NCI-H1436 (cell line): ENCODE results near the gene ATG3.
"Not testable (repeated sequence)": the region's sequence is repeated elsewhere in the genome, so short reads cannot be mapped to it uniquely, and the experiment has no call there.

Experiments used
- DNase-seq: peaks from one replicate; lab custom pipeline; 2025; lab: John Stamatoyannopoulos, UW

Gene ATG3

GRCh38 chr3:112560721-112561483 is 860 bp downstream of the ATG3 start:
- DNase-seq = peak; percentile 49

GRCh38 chr3:112560307-112560706 is 1.5 kb downstream of the ATG3 start:
- no peak for DNase-seq

- DNase-seq = no peak
These were observed 3.8 kb downstream of the ATG3 start for GRCh38 chr3:112557976-112558375.

GRCh38 chr3:112555535-112556170 is 6.1 kb downstream of the ATG3 start:
- DNase-seq = no peak

- no peak for DNase-seq
These were observed 10.9 kb downstream of the ATG3 start for GRCh38 chr3:112550859-112551258.

- no peak for DNase-seq
These were observed 15.5 kb downstream of the ATG3 start for GRCh38 chr3:112546216-112546759.

- DNase-seq = no peak
These were observed 21.7 kb downstream of the ATG3 start for GRCh38 chr3:112539825-112540650.

- DNase-seq = peak; percentile 19
These were observed 30.4 kb downstream of the ATG3 start for GRCh38 chr3:112531358-112531781.

GRCh38 chr3:112530573-112530972 is 31.2 kb downstream of the ATG3 start:
- no peak for DNase-seq

GRCh38 chr3:112524127-112524526 is 37.6 kb downstream of the ATG3 start:
- DNase-seq = not testable (repeated sequence)

GRCh38 chr3:112519424-112520001 is 42.2 kb downstream of the ATG3 start:
- peak; percentile 61 for DNase-seq

GRCh38 chr3:112518970-112519369 is 42.8 kb downstream of the ATG3 start:
- DNase-seq = not testable (repeated sequence)

- no peak for DNase-seq
These were observed 47.1 kb downstream of the ATG3 start for GRCh38 chr3:112514527-112515128.

- DNase-seq = no peak
These were observed 49.4 kb downstream of the ATG3 start for GRCh38 chr3:112512320-112512719.

- no peak for DNase-seq
These were observed 52.9 kb downstream of the ATG3 start for GRCh38 chr3:112508860-112509259.

- DNase-seq = no peak
These were observed 53.5 kb downstream of the ATG3 start for GRCh38 chr3:112508261-112508660.

GRCh38 chr3:112505907-112506306 is 55.9 kb downstream of the ATG3 start:
- DNase-seq = no peak

- DNase-seq = no peak
These were observed 57.6 kb downstream of the ATG3 start for GRCh38 chr3:112504123-112504522.

- no peak for DNase-seq
These were observed 58.3 kb downstream of the ATG3 start for GRCh38 chr3:112503304-112503972.

GRCh38 chr3:112500621-112501020 is 61.1 kb downstream of the ATG3 start:
- DNase-seq = no peak
